GM23338 (cell line): ENCODE measurements around the gene GALNT5. TPM values are rescaled to one million over a fixed set of nuclear protein-coding genes. Genes with fewer than 3 reads are reported as not detected.

Experiments
- ATAC-seq: fragments of 200-7000 bp; cut with Tn5 transposase; 3 replicates; pipeline ENCODE4 v1.9.1; 2020
- DNase-seq: peaks from one replicate; pipeline ENCODE4 v3.0.0-alpha.2; 2015; ENCODE audit warnings: low spot score
- H2AFZ ChIP-seq: fragments of 200-600 bp; sonication (generic); 2 replicates; pipeline ENCODE4 v1.8.0; 2016; ENCODE audit warnings: antibody characterized with exemption, mild to moderate bottlenecking, moderate library complexity
- H3F3A ChIP-seq: fragments of 200-600 bp; sonication (generic); replicated peaks from 2 replicates; pipeline ENCODE4 v1.8.0; 2017; ENCODE audit warnings: antibody characterized with exemption, mixed run types, low read depth
- H3K27ac ChIP-seq: fragments of 200-600 bp; sonication (generic); 2 replicates; pipeline ENCODE4 v1.6.1; 2016; ENCODE audit warnings: low read depth
- H3K27me3 ChIP-seq: fragments of 200-600 bp; sonication (generic); 2 replicates; pipeline ENCODE4 v1.8.0; 2016; ENCODE audit warnings: mild to moderate bottlenecking, mixed run types, moderate library complexity; ENCODE audit not compliant: insufficient read depth
- H3K36me3 ChIP-seq: fragments of 200-600 bp; sonication (generic); 2 replicates; pipeline ENCODE4 v1.8.0; 2016; ENCODE audit warnings: mild to moderate bottlenecking; ENCODE audit not compliant: insufficient read depth
- H3K4me1 ChIP-seq: fragments of 200-600 bp; sonication (generic); 2 replicates; pipeline ENCODE4 v1.8.0; 2016; ENCODE audit warnings: mild to moderate bottlenecking, moderate library complexity; ENCODE audit not compliant: insufficient read depth
- H3K4me2 ChIP-seq: fragments of 200-600 bp; sonication (generic); 2 replicates; pipeline ENCODE4 v1.7.1; 2017; ENCODE audit warnings: mixed run types
- H3K4me3 ChIP-seq: fragments of 200-600 bp; sonication (generic); 2 replicates; pipeline ENCODE4 v1.6.1; 2016; ENCODE audit warnings: mixed run types
- H3K79me2 ChIP-seq: fragments of 200-600 bp; sonication (generic); replicated peaks from 2 replicates; pipeline ENCODE4 v1.8.0; 2017; ENCODE audit warnings: mild to moderate bottlenecking; ENCODE audit not compliant: insufficient read depth
- H3K9me2 ChIP-seq: fragments of 200-600 bp; sonication (generic); 2 replicates; pipeline ENCODE4 v1.8.0; 2017; ENCODE audit not compliant: insufficient read depth
- H4K20me1 ChIP-seq: fragments of 200-600 bp; sonication (generic); replicated peaks from 2 replicates; pipeline ENCODE4 v1.8.0; 2017; ENCODE audit warnings: mild to moderate bottlenecking; ENCODE audit not compliant: insufficient read depth
- H3K27ac Mint-ChIP-seq: 2 replicates; pipeline ENCODE4 v1.8.0; 2020; ENCODE audit warnings: inconsistent platforms, mild to moderate bottlenecking, moderate library complexity, mixed read lengths
- H3K27me3 Mint-ChIP-seq: 3 replicates; pipeline ENCODE4 v1.8.0; 2022; ENCODE audit warnings: low read depth, mild to moderate bottlenecking, moderate library complexity, mixed read lengths, inconsistent platforms; ENCODE audit not compliant: insufficient read depth, poor library complexity
- H3K36me3 Mint-ChIP-seq: 3 replicates; pipeline ENCODE4 v1.8.0; 2021; ENCODE audit warnings: low read depth, mild to moderate bottlenecking, inconsistent platforms, moderate library complexity, mixed read lengths
- H3K4me1 Mint-ChIP-seq: 3 replicates; pipeline ENCODE4 v1.8.0; 2020; ENCODE audit warnings: mild to moderate bottlenecking, inconsistent platforms, mixed read lengths
- H3K4me3 Mint-ChIP-seq: 3 replicates; pipeline ENCODE4 v1.8.0; 2021; ENCODE audit warnings: moderate library complexity, mild to moderate bottlenecking, inconsistent platforms, mixed read lengths
- H3K9me3 Mint-ChIP-seq: 3 replicates; pipeline ENCODE4 v1.8.0; 2020; ENCODE audit warnings: moderate library complexity, mild to moderate bottlenecking, inconsistent platforms, mixed read lengths
- CREB1 ChIP-seq: fragments of 250-450 bp; sonication (Bioruptor Pico); IDR thresholded peaks from 2 replicates; pipeline ENCODE4 v1.5.0; 2020; ENCODE audit warnings: low read depth, mild to moderate bottlenecking, moderate library complexity
- CTCF ChIP-seq, 2 experiments: fragments of 200-600 bp in 1 of 2; sonication (generic) in 1 of 2; conservative IDR thresholded peaks; 2 replicates each; pipeline versions ENCODE4 v1.5.1 to v1.6.1; 2016 to 2017; ENCODE audit warnings: antibody characterized with exemption in 2 of 2, low read depth in 2 of 2, mild to moderate bottlenecking in 2 of 2, moderate library complexity in 1 of 2
- ETS1 ChIP-seq: IDR thresholded peaks from 2 replicates; pipeline ENCODE4 v1.6.1; 2016; ENCODE audit warnings: antibody characterized with exemption
- EZH2 ChIP-seq: fragments of 200-600 bp; sonication (generic); IDR thresholded peaks from one replicate; pipeline ENCODE4 v1.8.0; 2017; ENCODE audit warnings: antibody characterized with exemption, mild to moderate bottlenecking, low read depth; ENCODE audit not compliant: unreplicated experiment
- EZH2phosphoT487 ChIP-seq: fragments of 200-600 bp; sonication (generic); IDR thresholded peaks from one replicate; pipeline ENCODE4 v1.8.1; 2018; ENCODE audit warnings: antibody characterized with exemption; ENCODE audit not compliant: unreplicated experiment
- JUNB ChIP-seq: IDR thresholded peaks from one replicate; pipeline ENCODE4 v1.6.1; 2016; ENCODE audit warnings: antibody characterized with exemption; ENCODE audit not compliant: unreplicated experiment
- NANOG ChIP-seq: IDR thresholded peaks from 2 replicates; pipeline ENCODE4 v1.6.1; 2016; ENCODE audit warnings: antibody characterized with exemption, borderline replicate concordance
- POLR2AphosphoS5 ChIP-seq: IDR thresholded peaks from 2 replicates; pipeline ENCODE4 v1.6.1; 2016; ENCODE audit warnings: antibody characterized with exemption, low read depth
- REST ChIP-seq: IDR thresholded peaks from one replicate; pipeline ENCODE4 v1.6.1; 2018; ENCODE audit warnings: antibody characterized with exemption; ENCODE audit not compliant: unreplicated experiment
- STAT1 ChIP-seq: IDR thresholded peaks from one replicate; pipeline ENCODE4 v1.6.1; 2016; ENCODE audit warnings: antibody characterized with exemption; ENCODE audit not compliant: unreplicated experiment
- ZNF114 ChIP-seq: fragments of 250-450 bp; sonication (Bioruptor Pico); IDR thresholded peaks from 2 replicates; pipeline ENCODE4 v1.5.0; 2020; ENCODE audit warnings: mild to moderate bottlenecking, moderate library complexity
- ZNF331 ChIP-seq: fragments of 250-450 bp; sonication (Bioruptor Pico); IDR thresholded peaks from 2 replicates; pipeline ENCODE4 v1.5.0; 2020; ENCODE audit warnings: low read depth, mild to moderate bottlenecking, moderate library complexity
- ZNF462 ChIP-seq: fragments of 250-450 bp; sonication (Bioruptor Pico); IDR thresholded peaks from 2 replicates; pipeline ENCODE4 v1.5.0; 2020; ENCODE audit warnings: mild to moderate bottlenecking, moderate library complexity
- polyA plus RNA-seq: library from polyadenylated mRNA; unstranded; fragments of >200 nt; fragmentation: Nextera tagmentation; extraction: Ambion mirVana; gene quantifications from 2 replicates; pipeline ENCODE4 v1.2.1, GENCODE V29; 2016
- total RNA-seq: library from RNA; depleted of rRNA; stranded (reverse); fragments of >200 nt; shearing (Covaris generic); gene quantifications from 2 replicates; pipeline ENCODE4 v1.2.3, GENCODE V29; 2014

Gene GALNT5
- total and polyA plus RNA-seq, 2 experiments from 2014 or later: 0.05 to 0.14 TPM

- Mint-ChIP-seq H3K36me3 (no peaks in the 10 kb centered on the region), H3K4me3 (no peak overlapping the region), H3K9me3 (no peaks in the 10 kb centered on the region), H3K4me1 (peaks cover 29% of the 10 kb centered on the region), H3K27me3 (peaks cover 4% of the 10 kb centered on the region), H3K27ac (no peak overlapping the region)
- Histone ChIP-seq H3F3A (no peaks in the 10 kb centered on the region), H3K79me2 (no peaks in the 10 kb centered on the region), H3K4me1 (peaks cover 18% of the 10 kb centered on the region), H4K20me1 (no peaks in the 10 kb centered on the region), H2AFZ (no peak overlapping the region), H3K27ac (no peak overlapping the region), H3K36me3 (no peaks in the 10 kb centered on the region), H3K4me2 (no peak overlapping the region), H3K9me2 (no peaks in the 10 kb centered on the region; the same call in 1 of the 2 replicates), H3K4me3 (no peak overlapping the region), H3K27me3 (no peaks in the 10 kb centered on the region)
- TF ChIP-seq POLR2AphosphoS5 (no peak), NANOG (no peak), ZNF462 (CRISPR knock-in tag) (no peak), ZNF331 (CRISPR knock-in tag) (no peak), STAT1 (no peak), EZH2 (no peak), REST (no peak), ETS1 (no peak), CTCF (conservative IDR thresholded peaks at IDR 0.05; ENCODE audit: low read depth in 2 of 2) (no peak), EZH2phosphoT487 (no peak), CREB1 (no peak), JUNB (no peak), ZNF114 (CRISPR knock-in tag) (no peak)
- DNase-seq: no peak
- no peak for ATAC-seq
Observed at GRCh38 chr2:157259960-157260359, 2.5 kb downstream of the GALNT5 start.
